Suppressor macrophage treated with lipopolysaccharide for 4 hours (primary cell): Measurements from ENCODE around the gene FAM124A.

Experiments
- DNase-seq: peaks from one replicate; pipeline ENCODE4 v3.0.0-alpha.2; 2020

The FAM124A gene

DNA sequence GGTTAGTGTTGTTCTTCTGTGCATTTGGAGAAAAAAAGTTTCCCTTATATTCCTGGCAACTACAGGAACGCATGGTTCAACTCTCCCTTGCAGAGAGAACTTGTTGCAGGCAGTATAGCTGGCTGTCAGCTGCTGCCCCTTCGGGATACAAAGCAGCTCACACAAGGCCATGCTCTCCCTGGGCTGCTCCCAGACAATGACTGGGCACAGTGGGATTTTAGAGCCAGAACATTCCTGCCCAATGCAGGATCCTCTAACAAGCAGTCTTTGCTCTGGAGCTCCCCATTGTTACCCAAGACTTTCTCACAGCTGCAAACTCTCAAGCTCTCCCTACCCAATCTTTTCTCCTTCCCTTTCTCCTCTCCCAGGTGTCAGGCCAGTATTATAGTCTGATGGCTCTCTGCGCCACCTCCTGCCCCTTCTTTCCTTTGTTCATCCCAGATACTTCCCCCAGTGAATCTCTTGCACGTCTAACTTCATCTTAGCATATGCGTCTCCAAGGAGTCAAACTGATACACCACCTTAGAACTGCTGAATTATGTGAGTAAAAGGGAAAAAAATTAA lies 89.8 kb downstream of the FAM124A start:
- DNase-seq = no peak

- DNase-seq = no peak
These were observed 91.4 kb downstream of the FAM124A start for GRCh38 chr13:51313619-51314018.

GRCh38 chr13:51317262-51317661 lies 95.1 kb downstream of the FAM124A start:
- no peak for DNase-seq

GRCh38 chr13:51318015-51318414 lies 95.8 kb downstream of the FAM124A start:
- DNase-seq = no peak

- DNase-seq = no peak
These were observed 96.7 kb downstream of the FAM124A start for GRCh38 chr13:51318876-51319275.

DNA sequence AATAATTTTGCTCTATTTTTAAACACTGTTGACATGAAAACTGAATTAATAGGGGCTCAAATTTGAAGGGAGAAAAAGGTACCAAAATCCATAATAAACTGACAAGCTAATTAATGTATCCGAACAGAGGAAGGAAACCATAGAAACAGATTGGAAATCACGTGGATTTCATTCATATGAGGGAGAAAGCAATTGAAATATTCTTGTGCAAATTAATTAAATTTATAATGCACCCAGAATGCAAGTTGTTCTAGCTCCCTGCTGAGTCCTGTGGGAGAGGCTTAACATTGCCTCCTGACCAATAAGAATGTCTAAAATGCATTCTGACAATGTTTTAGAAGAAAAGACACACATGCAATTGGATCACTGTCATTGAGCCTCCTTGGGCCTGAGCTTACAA lies 99.6 kb downstream of the FAM124A start:
- DNase-seq = no peak

GRCh38 chr13:51322826-51323225 lies 100.6 kb downstream of the FAM124A start:
- DNase-seq = no peak

GRCh38 chr13:51323824-51324511 lies 101.8 kb downstream of the FAM124A start:
- no peak for DNase-seq

DNA sequence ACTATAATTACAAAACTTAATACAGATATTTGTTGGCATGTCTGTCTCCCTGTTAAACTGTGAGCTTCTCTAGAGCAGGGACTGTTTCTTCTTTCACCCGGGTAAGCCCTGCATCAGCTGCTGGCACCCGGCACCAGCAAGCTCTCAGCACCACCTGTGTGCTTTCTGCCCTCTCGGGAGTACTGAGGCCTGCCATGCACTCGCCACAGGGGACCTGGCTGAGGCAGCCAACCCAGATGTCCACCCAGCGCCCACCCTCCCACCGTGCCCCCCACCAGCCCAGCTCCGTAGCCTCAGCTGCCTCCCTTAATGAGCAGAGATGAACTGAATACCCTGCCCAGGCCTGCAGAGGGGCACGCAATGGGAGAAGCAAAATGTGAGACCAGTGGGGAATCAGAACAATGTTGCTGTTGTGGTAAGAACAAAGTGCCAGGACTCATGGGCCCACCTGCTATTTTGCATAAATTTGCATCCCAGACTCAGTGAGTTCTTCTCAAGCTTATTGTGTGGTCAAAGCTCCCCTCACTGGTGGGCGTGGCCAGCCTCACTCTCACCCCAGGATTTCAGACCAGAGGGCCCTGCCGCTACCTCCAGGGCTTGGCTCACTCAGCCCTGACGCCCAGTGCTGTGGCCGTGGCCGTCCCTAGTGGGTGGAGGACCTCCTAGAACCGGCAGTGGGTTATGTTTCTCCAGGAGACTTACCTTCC lies 102.7 kb downstream of the FAM124A start:
- DNase-seq = no peak

GRCh38 chr13:51325837-51326236 lies 103.6 kb downstream of the FAM124A start:
- no peak for DNase-seq

GRCh38 chr13:51326777-51327176 lies 104.6 kb downstream of the FAM124A start:
- peak; percentile 11 for DNase-seq

DNA sequence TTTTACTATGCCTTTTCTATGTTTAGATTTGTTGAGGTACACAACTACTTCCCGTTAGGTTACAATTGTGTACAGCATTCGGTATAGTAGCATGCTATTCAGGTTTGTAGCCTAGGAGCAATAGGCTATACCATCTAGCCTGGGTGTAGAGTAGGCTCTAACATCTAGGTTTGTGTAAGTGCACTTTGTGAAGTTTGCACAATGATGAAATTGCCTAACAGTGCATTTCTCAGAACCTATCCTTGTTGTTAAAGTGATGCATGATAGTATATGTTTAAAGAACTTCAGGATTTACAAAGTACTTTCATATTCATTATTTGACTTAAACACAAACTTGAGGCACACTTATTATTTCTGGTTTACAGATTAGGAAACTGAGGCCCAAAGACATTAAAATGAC lies 105.8 kb downstream of the FAM124A start:
- no peak for DNase-seq

- DNase-seq = no peak
These were observed 106.3 kb downstream of the FAM124A start for GRCh38 chr13:51328488-51328887.

GRCh38 chr13:51329606-51330005 lies 107.4 kb downstream of the FAM124A start:
- no peak for DNase-seq

- peak; percentile 77 for DNase-seq
These were observed 108.6 kb downstream of the FAM124A start for GRCh38 chr13:51330791-51331190.

- peak; percentile 56 for DNase-seq
These were observed 109.2 kb downstream of the FAM124A start for GRCh38 chr13:51331354-51331861.

- DNase-seq = no peak
These were observed 110.6 kb downstream of the FAM124A start for GRCh38 chr13:51332566-51333361.

- no peak for DNase-seq
These were observed 111.2 kb downstream of the FAM124A start for GRCh38 chr13:51333421-51333820.

- no peak for DNase-seq
These were observed 111.6 kb downstream of the FAM124A start for GRCh38 chr13:51333826-51334225.
